ENCODE measurements around the gene CTSE.

The CTSE gene

GRCh38 chr1:206025283-206025820 is 1.7 kb upstream of the CTSE start:
- Histone ChIP-seq H3K27ac (ENCODE audit: low read length) (no peak overlapping the region), H3K9ac (ENCODE audit: low read length) (no peak overlapping the region)

DNA sequence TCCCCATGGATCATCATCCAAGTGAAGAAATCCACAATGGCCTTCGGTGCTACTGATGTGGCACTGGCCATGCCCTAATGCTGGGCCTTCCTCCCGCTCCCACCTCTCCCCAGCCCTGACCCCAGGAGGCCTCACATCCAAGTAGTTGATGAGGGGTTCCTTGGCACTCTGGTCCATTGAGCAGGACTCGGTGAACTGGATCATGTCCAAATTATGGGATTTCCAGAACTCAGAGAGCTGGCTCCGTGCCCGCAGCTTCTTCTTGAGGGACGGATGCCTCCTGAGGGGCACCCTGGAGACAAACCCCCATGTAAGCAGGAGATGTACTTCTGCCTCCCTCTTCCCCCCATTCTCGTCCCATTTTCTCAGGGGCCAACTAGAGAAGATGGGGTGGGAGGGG is 929 bp downstream of the CTSE start:
- H3K27me3 ChIP-seq (ENCODE audit: control insufficient read depth, insufficient read depth, low read length) = no peaks in the 10 kb centered on the region
- H3K9ac ChIP-seq (ENCODE audit: low read length) = no peak overlapping the region
- no peak overlapping the region for H3K27ac ChIP-seq (ENCODE audit: low read length)
- H3K4me1 ChIP-seq (ENCODE audit: control insufficient read depth, low read depth, low read length) = no peaks in the 10 kb centered on the region
- no peaks in the 10 kb centered on the region for H3K36me3 ChIP-seq (ENCODE audit: control insufficient read depth, low read depth, low read length)
- no peak overlapping the region for H3K4me3 ChIP-seq (ENCODE audit: low read length)
- H3K9me3 ChIP-seq (ENCODE audit: control insufficient read depth, low read depth, low read length) = no peaks in the 10 kb centered on the region

More at GRCh38 chr1:206025283-206025820, 1.7 kb upstream of the CTSE start:
- H3K4me3 ChIP-seq (ENCODE audit: low read length) = no peak overlapping the region
- H3K9me3 ChIP-seq (ENCODE audit: control insufficient read depth, low read depth, low read length) = no peaks in the 10 kb centered on the region
- H3K27me3 ChIP-seq (ENCODE audit: control insufficient read depth, insufficient read depth, low read length) = no peaks in the 10 kb centered on the region
- H3K4me1 ChIP-seq (ENCODE audit: control insufficient read depth, low read depth, low read length) = no peaks in the 10 kb centered on the region
- no peaks in the 10 kb centered on the region for H3K36me3 ChIP-seq (ENCODE audit: control insufficient read depth, low read depth, low read length)

DNA sequence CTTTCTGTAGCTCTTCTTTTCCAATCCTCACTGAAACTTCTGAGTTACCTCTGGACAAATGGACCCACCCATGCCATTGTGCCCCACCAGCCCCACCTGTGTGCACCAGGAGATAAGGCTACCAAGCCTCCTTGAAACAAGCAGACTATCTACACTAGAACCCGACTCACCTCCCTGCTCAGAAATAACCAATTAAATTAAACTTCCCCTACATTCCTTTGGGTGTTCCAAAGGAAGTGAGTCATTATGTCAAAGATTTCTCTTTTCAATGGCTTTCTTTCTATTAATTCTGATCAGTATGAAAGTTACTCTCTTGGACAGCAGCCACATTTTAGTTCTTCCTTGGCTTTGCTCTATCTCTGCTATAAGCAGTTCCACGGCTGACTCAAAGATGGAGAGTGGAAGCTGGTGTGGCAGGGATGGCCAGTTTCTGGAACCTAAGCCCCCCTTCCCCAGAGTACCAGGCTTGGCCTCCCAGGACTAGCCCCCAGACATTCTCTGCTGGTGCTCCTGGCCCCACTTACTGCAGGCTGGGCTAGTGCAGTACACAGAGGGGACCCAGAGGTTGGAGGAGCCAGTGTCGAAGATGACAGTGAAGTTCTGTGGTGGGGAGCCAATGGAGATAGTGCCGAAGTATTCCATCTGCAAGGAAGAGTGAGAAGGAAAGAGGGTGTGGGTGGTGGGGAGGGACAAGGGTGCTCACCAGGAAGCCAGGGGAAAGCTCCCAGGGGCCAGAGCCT is 1.9 kb downstream of the CTSE start:
- Histone ChIP-seq H3K27ac (ENCODE audit: low read length) (no peak overlapping the region), H3K4me3 (ENCODE audit: low read length) (no peak overlapping the region), H3K4me1 (ENCODE audit: control insufficient read depth, low read depth, low read length) (no peaks in the 10 kb centered on the region), H3K36me3 (ENCODE audit: control insufficient read depth, low read depth, low read length) (no peaks in the 10 kb centered on the region), H3K27me3 (ENCODE audit: control insufficient read depth, insufficient read depth, low read length) (no peaks in the 10 kb centered on the region), H3K9me3 (ENCODE audit: control insufficient read depth, low read depth, low read length) (no peaks in the 10 kb centered on the region), H3K9ac (ENCODE audit: low read length) (no peak overlapping the region)

DNA sequence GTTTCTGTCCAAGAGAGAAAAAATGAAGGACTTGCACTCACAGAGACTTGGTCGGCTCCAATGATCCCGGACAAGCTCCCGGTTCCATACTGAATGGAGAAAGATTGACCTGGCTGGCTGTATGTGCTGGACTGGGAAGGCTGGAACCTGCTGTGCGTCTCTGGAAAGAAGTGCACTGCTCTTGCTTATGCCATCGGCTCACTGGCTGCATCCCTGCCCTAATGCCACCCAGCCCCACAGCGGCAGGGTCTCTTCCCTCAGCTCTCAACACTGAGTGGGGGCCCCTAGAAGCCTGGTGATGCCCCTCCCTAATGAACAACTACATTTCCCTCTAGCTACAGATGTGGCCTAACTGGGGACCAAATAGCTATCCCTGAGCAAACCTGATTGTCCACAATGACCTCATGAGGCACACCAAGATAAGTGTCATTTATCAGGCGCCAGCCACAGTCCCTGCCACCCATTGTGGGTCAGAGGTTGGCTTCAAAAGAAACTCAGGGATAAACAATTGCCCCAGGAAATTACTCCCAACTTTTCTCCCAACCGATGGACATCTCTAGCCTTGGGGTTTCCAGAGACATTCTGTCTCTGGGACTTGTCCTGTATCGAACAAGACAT is 2.6 kb downstream of the CTSE start:
- Histone ChIP-seq H3K9ac (ENCODE audit: low read length) (no peak overlapping the region), H3K4me1 (ENCODE audit: control insufficient read depth, low read depth, low read length) (no peaks in the 10 kb centered on the region), H3K4me3 (ENCODE audit: low read length) (no peak overlapping the region), H3K9me3 (ENCODE audit: control insufficient read depth, low read depth, low read length) (no peaks in the 10 kb centered on the region), H3K27me3 (ENCODE audit: control insufficient read depth, insufficient read depth, low read length) (no peaks in the 10 kb centered on the region), H3K27ac (ENCODE audit: low read length) (no peak overlapping the region), H3K36me3 (ENCODE audit: control insufficient read depth, low read depth, low read length) (no peaks in the 10 kb centered on the region)

DNA sequence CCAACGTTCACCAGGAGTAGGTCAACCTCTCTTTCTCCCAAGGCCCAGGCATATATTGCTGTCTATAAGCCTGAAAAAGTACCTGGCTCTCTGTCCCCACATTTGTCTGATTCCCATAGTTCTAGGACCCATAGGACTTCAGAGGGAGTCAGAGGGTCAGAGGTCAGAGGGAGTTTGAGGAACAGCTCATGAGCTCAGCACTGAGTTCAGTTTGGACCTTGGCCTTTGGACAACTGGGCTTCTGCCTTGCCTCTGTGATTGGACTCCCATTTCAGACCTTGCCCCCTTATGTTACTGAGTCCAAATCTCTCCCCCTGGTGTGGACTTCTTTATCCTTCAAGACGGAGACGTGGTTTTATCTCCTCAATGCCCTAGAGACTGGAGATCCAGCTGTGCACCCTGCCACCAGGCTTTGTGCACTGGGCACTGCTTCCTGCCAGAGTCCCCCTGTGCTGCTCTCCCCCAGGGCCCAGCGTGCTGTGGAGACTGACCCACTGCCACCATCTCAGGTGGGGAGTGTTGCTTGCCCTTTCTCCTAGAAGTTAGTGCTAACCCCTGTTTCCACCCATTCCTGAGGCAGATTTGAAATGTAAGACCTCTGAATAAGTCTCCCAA is 3.2 kb downstream of the CTSE start:
- Histone ChIP-seq H3K4me3 (ENCODE audit: low read length) (no peak overlapping the region), H3K27me3 (ENCODE audit: control insufficient read depth, insufficient read depth, low read length) (no peaks in the 10 kb centered on the region), H3K4me1 (ENCODE audit: control insufficient read depth, low read depth, low read length) (no peaks in the 10 kb centered on the region), H3K9me3 (ENCODE audit: control insufficient read depth, low read depth, low read length) (no peaks in the 10 kb centered on the region), H3K36me3 (ENCODE audit: control insufficient read depth, low read depth, low read length) (no peaks in the 10 kb centered on the region), H3K27ac (ENCODE audit: low read length) (no peak overlapping the region), H3K9ac (ENCODE audit: low read length) (no peak overlapping the region)

DNA sequence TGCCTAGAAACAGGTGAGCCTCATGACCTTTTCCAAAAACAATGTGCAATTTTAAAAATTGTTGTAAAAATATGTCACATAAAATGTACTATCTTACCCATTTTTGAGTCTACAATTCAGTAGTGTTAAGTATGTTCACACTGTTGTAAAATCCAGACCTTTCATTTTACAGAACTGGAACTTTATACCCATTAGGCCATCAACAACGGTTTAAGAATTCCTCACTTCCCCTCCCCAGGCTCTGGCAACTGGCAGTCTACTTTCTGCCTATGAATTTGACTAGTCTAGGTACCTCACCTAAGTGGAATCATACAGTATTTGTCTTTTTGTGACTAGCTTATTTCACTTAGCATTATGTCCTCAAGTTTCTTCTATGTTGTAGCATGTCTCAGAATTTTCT is 8.6 kb downstream of the CTSE start:
- H3K4me1 ChIP-seq (ENCODE audit: control insufficient read depth, low read depth, low read length) = no peaks in the 10 kb centered on the region
- H3K9ac ChIP-seq (ENCODE audit: low read length) = no peak overlapping the region
- no peaks in the 10 kb centered on the region for H3K27me3 ChIP-seq (ENCODE audit: control insufficient read depth, insufficient read depth, low read length)
- no peak overlapping the region for H3K27ac ChIP-seq (ENCODE audit: low read length)
- no peaks in the 10 kb centered on the region for H3K36me3 ChIP-seq (ENCODE audit: control insufficient read depth, low read depth, low read length)
- H3K9me3 ChIP-seq (ENCODE audit: control insufficient read depth, low read depth, low read length) = no peaks in the 10 kb centered on the region
- H3K4me3 ChIP-seq (ENCODE audit: low read length) = no peak overlapping the region

GRCh38 chr1:206014601-206015000 is 9.1 kb downstream of the CTSE start:
- Histone ChIP-seq H3K27me3 (ENCODE audit: control insufficient read depth, insufficient read depth, low read length) (no peaks in the 10 kb centered on the region), H3K4me3 (ENCODE audit: low read length) (no peak overlapping the region), H3K9me3 (ENCODE audit: control insufficient read depth, low read depth, low read length) (no peaks in the 10 kb centered on the region), H3K36me3 (ENCODE audit: control insufficient read depth, low read depth, low read length) (no peaks in the 10 kb centered on the region), H3K9ac (ENCODE audit: low read length) (no peak overlapping the region), H3K27ac (ENCODE audit: low read length) (no peak overlapping the region), H3K4me1 (ENCODE audit: control insufficient read depth, low read depth, low read length) (no peaks in the 10 kb centered on the region)

DNA sequence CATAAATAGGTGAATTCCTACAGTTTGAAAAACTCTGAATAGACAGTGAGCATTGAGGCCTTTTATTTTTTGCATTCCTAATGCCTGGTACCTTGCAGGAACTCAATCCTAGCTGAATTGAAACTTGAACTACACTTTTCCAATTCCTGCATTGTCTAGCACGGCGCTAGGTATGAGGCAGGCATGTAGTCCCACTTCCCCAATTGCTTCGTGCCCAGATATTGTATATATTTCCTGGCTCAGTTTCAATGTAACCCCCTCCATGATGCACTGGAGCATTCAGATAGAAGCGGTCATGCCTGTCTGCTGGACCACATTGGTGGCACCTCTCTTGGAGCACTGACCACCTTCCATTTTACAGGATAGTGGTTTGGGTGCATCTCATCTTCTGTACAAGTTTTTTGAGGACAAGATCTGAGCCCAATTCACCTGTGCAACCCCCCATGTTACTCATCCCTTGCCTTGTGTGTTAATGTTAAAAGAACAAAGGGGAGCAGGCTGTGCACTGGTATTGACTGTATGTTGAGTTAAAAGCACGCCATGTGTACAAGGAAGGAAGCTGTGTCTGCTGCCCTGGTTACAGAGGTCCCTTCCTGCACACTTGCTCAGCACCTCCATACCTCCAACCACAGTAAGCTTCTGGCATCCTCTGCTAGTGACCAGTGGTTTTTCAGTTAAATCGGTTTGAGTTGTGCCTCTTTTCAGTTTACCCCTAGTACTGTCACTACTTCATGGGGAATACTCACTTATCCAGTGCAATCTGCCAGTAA is 10.5 kb downstream of the CTSE start:
- Histone ChIP-seq H3K27me3 (ENCODE audit: control insufficient read depth, insufficient read depth, low read length) (no peaks in the 10 kb centered on the region), H3K9me3 (ENCODE audit: control insufficient read depth, low read depth, low read length) (no peaks in the 10 kb centered on the region), H3K27ac (ENCODE audit: low read length) (no peak overlapping the region), H3K9ac (ENCODE audit: low read length) (no peak overlapping the region), H3K4me3 (ENCODE audit: low read length) (no peak overlapping the region), H3K4me1 (ENCODE audit: control insufficient read depth, low read depth, low read length) (no peaks in the 10 kb centered on the region), H3K36me3 (ENCODE audit: control insufficient read depth, low read depth, low read length) (no peaks in the 10 kb centered on the region)

DNA sequence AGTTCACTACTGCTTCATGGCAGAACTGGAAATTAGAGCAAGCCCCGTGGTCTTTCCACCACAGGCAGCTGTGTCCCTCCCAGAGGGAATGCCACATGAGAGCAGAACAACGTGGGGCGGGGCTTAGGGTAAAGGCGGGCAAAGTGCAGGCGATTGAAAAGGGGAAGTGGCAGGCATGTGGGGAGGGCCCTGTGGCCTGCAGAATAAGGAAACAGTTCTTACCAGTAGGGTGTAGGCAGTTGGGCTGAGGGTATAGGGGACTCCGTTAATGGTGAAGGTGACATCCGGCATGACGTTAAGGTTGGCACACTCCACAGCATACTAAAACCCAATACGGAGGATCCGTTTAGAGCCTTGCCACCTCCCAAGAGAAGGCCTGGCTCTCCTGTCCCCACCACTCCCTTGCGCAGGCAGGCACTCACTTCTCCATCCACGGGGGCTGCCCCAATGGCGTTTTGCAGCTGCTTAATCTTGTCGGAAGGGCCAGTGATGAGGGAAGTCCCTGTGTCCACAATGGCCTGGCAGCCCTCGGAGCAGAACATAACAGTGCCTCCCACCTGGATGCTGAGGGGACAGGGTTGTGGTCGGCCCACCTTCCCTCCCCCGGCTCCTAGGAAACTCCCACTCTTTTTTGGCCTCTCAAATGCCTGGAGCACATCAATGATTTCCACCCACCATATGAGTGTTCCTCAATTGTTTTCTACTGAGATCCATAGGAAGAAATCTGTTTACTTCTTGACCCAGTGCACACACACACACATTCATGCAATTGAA is 11.4 kb downstream of the CTSE start:
- no peaks in the 10 kb centered on the region for H3K27me3 ChIP-seq (ENCODE audit: control insufficient read depth, insufficient read depth, low read length)
- H3K9ac ChIP-seq (ENCODE audit: low read length) = no peak overlapping the region
- no peak overlapping the region for H3K27ac ChIP-seq (ENCODE audit: low read length)
- no peaks in the 10 kb centered on the region for H3K9me3 ChIP-seq (ENCODE audit: control insufficient read depth, low read depth, low read length)
- H3K36me3 ChIP-seq (ENCODE audit: control insufficient read depth, low read depth, low read length) = no peaks in the 10 kb centered on the region
- no peak overlapping the region for H3K4me3 ChIP-seq (ENCODE audit: low read length)
- no peaks in the 10 kb centered on the region for H3K4me1 ChIP-seq (ENCODE audit: control insufficient read depth, low read depth, low read length)

- Histone ChIP-seq H3K4me1 (ENCODE audit: control insufficient read depth, low read depth, low read length) (no peaks in the 10 kb centered on the region), H3K9me3 (ENCODE audit: control insufficient read depth, low read depth, low read length) (no peaks in the 10 kb centered on the region), H3K4me3 (ENCODE audit: low read length) (no peak overlapping the region), H3K27ac (ENCODE audit: low read length) (no peak overlapping the region), H3K9ac (ENCODE audit: low read length) (no peak overlapping the region), H3K27me3 (ENCODE audit: control insufficient read depth, insufficient read depth, low read length) (no peaks in the 10 kb centered on the region), H3K36me3 (ENCODE audit: control insufficient read depth, low read depth, low read length) (no peaks in the 10 kb centered on the region)
These were observed 12.6 kb downstream of the CTSE start for GRCh38 chr1:206011057-206011456.

- Histone ChIP-seq H3K9ac (ENCODE audit: low read length) (no peak overlapping the region), H3K9me3 (ENCODE audit: control insufficient read depth, low read depth, low read length) (no peaks in the 10 kb centered on the region), H3K27me3 (ENCODE audit: control insufficient read depth, insufficient read depth, low read length) (no peaks in the 10 kb centered on the region), H3K4me1 (ENCODE audit: control insufficient read depth, low read depth, low read length) (no peaks in the 10 kb centered on the region), H3K27ac (ENCODE audit: low read length) (no peak overlapping the region), H3K4me3 (ENCODE audit: low read length) (no peak overlapping the region), H3K36me3 (ENCODE audit: control insufficient read depth, low read depth, low read length) (no peaks in the 10 kb centered on the region)
These were observed 13.6 kb downstream of the CTSE start for GRCh38 chr1:206010060-206010459.
